DMS53 (cell line): ENCODE results near the gene RPA3.

Experiments
- DNase-seq: peaks from one replicate; lab custom pipeline; 2025; lab: John Stamatoyannopoulos, UW

The RPA3 gene

GRCh38 chr7:7607010-7607409, 111.4 kb downstream of the RPA3 start:
- no peak for DNase-seq

GRCh38 chr7:7596176-7596575, 122.2 kb downstream of the RPA3 start:
- DNase-seq: no peak

GRCh38 chr7:7595451-7595850, 123.0 kb downstream of the RPA3 start:
- DNase-seq: peak; percentile 64
